Panc1 (cell line): Measurements from ENCODE around the gene ZNF831. TPM values are rescaled to one million over a fixed set of nuclear protein-coding genes. Genes with fewer than 3 reads are reported as not detected.

Experiments used
- ATAC-seq: fragments of 200-7000 bp; cut with Tn5 transposase; 2 replicates; pipeline ENCODE4 v1.9.1; 2020; ENCODE audit warnings: mild to moderate bottlenecking, moderate library complexity
- BruUV-seq: library from RNA; stranded (reverse); fragments of 400-500 nt; replicated peaks from 2 replicates; lab custom pipeline; 2021; lab: Mats Ljungman, UMichigan
- CTCF ChIA-PET: fragments of 300-600 bp; sonication (Branson Sonifier 250); formaldehyde crosslinking; loops from one replicate; lab custom pipeline; 2022; ENCODE audit warnings: antibody characterized with exemption; lab: Charles Lee
- POLR2A ChIA-PET: fragments of 300-600 bp; sonication (Branson Sonifier 250); formaldehyde crosslinking; loops from one replicate; lab custom pipeline; 2022; ENCODE audit warnings: antibody characterized with exemption; lab: Charles Lee
- DNase-seq: peaks from one replicate; pipeline ENCODE4 v3.0.0-alpha.2; 2010; ENCODE audit warnings: low read depth, low spot score
- H3K27ac ChIP-seq: 2 replicates; pipeline ENCODE4 v1.5.1; 2011; ENCODE audit warnings: mild to moderate bottlenecking, low read length, inconsistent platforms
- H3K27me3 ChIP-seq: fragments of 200-500 bp; sonication (Bioruptor generic); 2 replicates; pipeline ENCODE4 v1.6.0; 2014; ENCODE audit warnings: low read length, inconsistent platforms; ENCODE audit not compliant: control insufficient read depth, insufficient read depth
- H3K36me3 ChIP-seq: fragments of 200-500 bp; sonication (Bioruptor generic); 2 replicates; pipeline ENCODE4 v1.5.1; 2014; ENCODE audit warnings: inconsistent platforms, mild to moderate bottlenecking, low read length, moderate library complexity; ENCODE audit not compliant: control insufficient read depth, insufficient read depth
- H3K4me1 ChIP-seq: 2 replicates; pipeline ENCODE4 v1.5.1; 2011; ENCODE audit warnings: inconsistent platforms, mild to moderate bottlenecking, low read length, moderate library complexity; ENCODE audit not compliant: control insufficient read depth, insufficient read depth
- H3K4me3 ChIP-seq, 2 experiments: 2 replicates each; pipeline ENCODE4 v1.5.1; 2011 to 2012; ENCODE audit warnings: low read depth in 2 of 2, low read length in 2 of 2, mild to moderate bottlenecking in 2 of 2, inconsistent platforms in 1 of 2, moderate library complexity in 1 of 2
- H3K9me3 ChIP-seq: fragments of 200-500 bp; sonication (Bioruptor generic); 2 replicates; pipeline ENCODE4 v1.5.1; 2014; ENCODE audit warnings: low read depth, mild to moderate bottlenecking, inconsistent platforms, low read length, moderate library complexity; ENCODE audit not compliant: control insufficient read depth, insufficient read depth
- CTCF ChIP-seq: fragments of 450-650 bp; IDR thresholded peaks from 2 replicates; pipeline ENCODE4 v1.5.1; 2017; ENCODE audit warnings: mild to moderate bottlenecking
- POLR2AphosphoS5 ChIP-seq: IDR thresholded peaks from 2 replicates; pipeline ENCODE4 v1.6.1; 2012; ENCODE audit warnings: mild to moderate bottlenecking, low read depth, low read length, moderate library complexity
- REST ChIP-seq, 2 experiments: IDR thresholded peaks; 2 replicates each; pipeline ENCODE4 v1.6.1; 2011 to 2012; ENCODE audit warnings: low read depth in 2 of 2, control low read depth in 1 of 2, low read length in 1 of 2, mild to moderate bottlenecking in 1 of 2, moderate library complexity in 1 of 2; ENCODE audit not compliant: insufficient read depth in 1 of 2
- SIN3A ChIP-seq: IDR thresholded peaks from 2 replicates; pipeline ENCODE4 v1.6.1; 2012; ENCODE audit warnings: low read depth, mild to moderate bottlenecking, low read length, moderate library complexity, borderline replicate concordance; ENCODE audit not compliant: insufficient read depth
- TCF7L2 ChIP-seq: IDR thresholded peaks from 2 replicates; pipeline ENCODE4 v1.6.1; 2011; ENCODE audit warnings: mild to moderate bottlenecking, low read depth, low read length, inconsistent platforms
- in situ Hi-C: cut with HindIII; loops from 2 replicates; pipeline ENCODE4 v1.10.0; 2016; ENCODE audit warnings: low sequenced_read_pairs, low pct_unique_long_range_greater_than_20kb
- intact Hi-C: fragments of 100-400 bp; cut with micrococcal nuclease; formaldehyde crosslinking; loops from one replicate; pipeline ENCODE4 v1.10.0; 2022; ENCODE audit not compliant: unreplicated experiment
- total RNA-seq: library from RNA; stranded (reverse); gene quantifications from one replicate; pipeline ENCODE4 v1.2.1, GENCODE V29; 2021; ENCODE audit not compliant: unreplicated experiment

The ZNF831 gene
- total RNA-seq, 1 experiment from 2014 or later: 0.03 TPM

- no peak overlapping the region for H3K4me3 ChIP-seq
- ATAC-seq: no peak
- H3K4me1 ChIP-seq: no peaks in the 10 kb centered on the region
- DNase-seq: no peak
- peaks cover 5% of the 10 kb centered on the region for H3K27me3 ChIP-seq
- no peaks in the 10 kb centered on the region for H3K36me3 ChIP-seq
- no peak overlapping the region for H3K27ac ChIP-seq
- ChIA-PET POLR2A (no interaction called here), CTCF (no interaction called here)
- no peaks in the 10 kb centered on the region for H3K9me3 ChIP-seq
- no TSS peak for BruUV-seq
- TF ChIP-seq SIN3A (no peak), CTCF (no peak), TCF7L2 (no peak), POLR2AphosphoS5 (no peak), REST (IDR thresholded peaks at IDR 0.05; ENCODE audit: insufficient read depth in 1 of 2, low read depth in 2 of 2, low read length in 1 of 2) (no peak)
- in situ Hi-C loops: no loop called here
- intact Hi-C loops: no loop called here
These were observed 20.3 kb upstream of the ZNF831 start for GRCh38 chr20:59143326-59143725.

- Histone ChIP-seq H3K9me3 (no peaks in the 10 kb centered on the region), H3K36me3 (no peaks in the 10 kb centered on the region), H3K27me3 (peaks cover 5% of the 10 kb centered on the region), H3K4me1 (no peaks in the 10 kb centered on the region), H3K27ac (no peak overlapping the region), H3K4me3 (no peak overlapping the region)
- BruUV-seq: no TSS peak
- TF ChIP-seq POLR2AphosphoS5 (no peak), REST (IDR thresholded peaks at IDR 0.05; ENCODE audit: insufficient read depth in 1 of 2, low read depth in 2 of 2, low read length in 1 of 2) (no peak), SIN3A (no peak), TCF7L2 (no peak), CTCF (no peak)
- ATAC-seq (no peak), DNase-seq (no peak)
- in situ Hi-C loops: no loop called here
- ChIA-PET CTCF (no interaction called here), POLR2A (no interaction called here)
- intact Hi-C loops: no loop called here
These were observed 19.3 kb upstream of the ZNF831 start for GRCh38 chr20:59144179-59144830.
